ENCODE results near the gene GRM4.

GRCh38 chr6:34011264-34011663 is 134.6 kb downstream of the GRM4 start:
- TF ChIP-seq CTCF (IDR thresholded peaks at IDR 0.05): no peak
- no peak for TF ChIP-seq POLR2A (IDR thresholded peaks at IDR 0.05)
